IPS DF 6.9 (cell line): ENCODE data around the gene ZNF546.

Experiments
- DNase-seq: peaks from one replicate; pipeline ENCODE4 v3.0.0-alpha.2; 2013; ENCODE audit warnings: low read depth, low spot score
- H3K27ac ChIP-seq: one replicate; pipeline ENCODE4 v1.5.1; 2013; ENCODE audit warnings: low read length, control low read depth
- H3K27me3 ChIP-seq: 2 replicates; pipeline ENCODE4 v1.6.1; 2013; ENCODE audit warnings: mild to moderate bottlenecking, low read length; ENCODE audit not compliant: control insufficient read depth, insufficient read depth
- H3K36me3 ChIP-seq: 2 replicates; pipeline ENCODE4 v1.6.1; 2013; ENCODE audit warnings: low read length; ENCODE audit not compliant: control insufficient read depth, insufficient read depth
- H3K4me1 ChIP-seq: 2 replicates; pipeline ENCODE4 v1.6.1; 2013; ENCODE audit warnings: low read length; ENCODE audit not compliant: control insufficient read depth, insufficient read depth
- H3K4me3 ChIP-seq: 2 replicates; pipeline ENCODE4 v1.5.1; 2013; ENCODE audit warnings: mild to moderate bottlenecking, low read length
- H3K9me3 ChIP-seq: 2 replicates; pipeline ENCODE4 v1.6.1; 2013; ENCODE audit warnings: low read length, inconsistent platforms; ENCODE audit not compliant: control insufficient read depth, insufficient read depth
- whole genome bisulfite sequencing: extraction: QIAGEN DNeasy Blood & Tissue Kit; methylation state at CpG from one replicate; pipeline ENCODE4 v1.1.7; 2013; ENCODE audit warnings: mixed read lengths, missing lambda C conversion rate; ENCODE audit not compliant: insufficient read length, insufficient coverage; 5-methylcytosine and 5-hydroxymethylcytosine counted together

The ZNF546 gene

GRCh38 chr19:39967561-39967960, 29.3 kb upstream of the ZNF546 start:
- no peaks in the 10 kb centered on the region for H3K4me1 ChIP-seq
- H3K36me3 ChIP-seq, result no peaks in the 10 kb centered on the region
- H3K27me3 ChIP-seq, result no peaks in the 10 kb centered on the region
- no peak for DNase-seq
- H3K9me3 ChIP-seq, result no peaks in the 10 kb centered on the region
- H3K4me3 ChIP-seq, result no peak overlapping the region
- WGBS, result no CpG with 5 or more reads among the region's 9 CpGs
- H3K27ac ChIP-seq, result no peak overlapping the region

GRCh38 chr19:39968789-39969188, 28.1 kb upstream of the ZNF546 start:
- DNase-seq, result no peak
- no peak overlapping the region for H3K27ac ChIP-seq
- H3K36me3 ChIP-seq, result peaks cover 6% of the 10 kb centered on the region; the same call in 1 of the 2 replicates
- no peak overlapping the region for H3K4me3 ChIP-seq
- H3K27me3 ChIP-seq, result no peaks in the 10 kb centered on the region
- no peaks in the 10 kb centered on the region for H3K4me1 ChIP-seq
- H3K9me3 ChIP-seq, result no peaks in the 10 kb centered on the region
- no CpG with 5 or more reads among the region's 15 CpGs for WGBS

DNA sequence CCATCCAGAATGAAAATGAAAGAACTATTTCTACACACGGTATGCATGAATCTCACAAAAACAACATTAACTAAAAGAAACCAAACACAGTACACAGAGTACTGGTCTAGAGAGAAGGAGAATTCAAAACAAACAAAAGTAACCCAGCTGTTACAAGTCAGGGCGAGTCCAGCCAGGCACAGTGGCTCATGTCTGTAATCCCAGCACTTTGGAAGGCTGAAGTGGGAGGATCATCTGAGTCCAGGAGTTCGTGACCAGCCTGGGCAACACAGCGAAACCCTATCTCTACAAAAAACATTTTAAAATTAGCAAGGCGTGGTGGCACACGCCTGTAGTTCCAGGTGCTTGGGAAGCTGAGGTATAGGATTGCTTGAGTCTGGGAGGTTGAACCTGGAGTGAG, 27.6 kb upstream of the ZNF546 start:
- no CpG with 5 or more reads among the region's 6 CpGs for WGBS
- no peak for DNase-seq
- H3K36me3 ChIP-seq, result peaks cover 8% of the 10 kb centered on the region; the same call in 1 of the 2 replicates
- no peak overlapping the region for H3K4me3 ChIP-seq
- no peaks in the 10 kb centered on the region for H3K9me3 ChIP-seq
- H3K4me1 ChIP-seq, result no peaks in the 10 kb centered on the region
- no peak overlapping the region for H3K27ac ChIP-seq
- H3K27me3 ChIP-seq, result no peaks in the 10 kb centered on the region

- no peaks in the 10 kb centered on the region for H3K9me3 ChIP-seq
- no CpG with 5 or more reads among the region's 13 CpGs for WGBS
- no peaks in the 10 kb centered on the region for H3K4me1 ChIP-seq
- peaks cover 14% of the 10 kb centered on the region; the same call in 1 of the 2 replicates for H3K36me3 ChIP-seq
- no peak for DNase-seq
- H3K27ac ChIP-seq, result no peak overlapping the region
- peak overlapping the region; percentile 58; the same call in 1 of the 2 replicates for H3K4me3 ChIP-seq
- H3K27me3 ChIP-seq, result no peaks in the 10 kb centered on the region
These were observed 27.0 kb upstream of the ZNF546 start for GRCh38 chr19:39969681-39970424.

DNA sequence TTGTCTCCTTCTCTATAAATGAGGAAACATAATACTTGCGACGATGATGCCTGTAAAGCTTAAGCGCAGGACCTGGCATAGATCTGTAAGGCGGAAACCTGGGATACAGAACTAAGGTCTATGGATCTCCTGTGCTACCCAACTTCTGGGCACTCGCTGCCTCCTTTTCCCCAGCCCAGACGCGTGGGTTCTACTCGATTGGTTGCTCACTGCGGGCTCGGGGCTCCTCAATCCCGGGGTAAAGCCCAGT, 26.5 kb upstream of the ZNF546 start:
- no peak for DNase-seq
- H3K27me3 ChIP-seq, result no peaks in the 10 kb centered on the region
- no peaks in the 10 kb centered on the region for H3K9me3 ChIP-seq
- peaks cover 14% of the 10 kb centered on the region; the same call in 1 of the 2 replicates for H3K36me3 ChIP-seq
- no CpG with 5 or more reads among the region's 11 CpGs for WGBS
- H3K27ac ChIP-seq, result no peak overlapping the region
- no peaks in the 10 kb centered on the region for H3K4me1 ChIP-seq
- peak overlapping the region; percentile 58; the same call in 1 of the 2 replicates for H3K4me3 ChIP-seq

DNA sequence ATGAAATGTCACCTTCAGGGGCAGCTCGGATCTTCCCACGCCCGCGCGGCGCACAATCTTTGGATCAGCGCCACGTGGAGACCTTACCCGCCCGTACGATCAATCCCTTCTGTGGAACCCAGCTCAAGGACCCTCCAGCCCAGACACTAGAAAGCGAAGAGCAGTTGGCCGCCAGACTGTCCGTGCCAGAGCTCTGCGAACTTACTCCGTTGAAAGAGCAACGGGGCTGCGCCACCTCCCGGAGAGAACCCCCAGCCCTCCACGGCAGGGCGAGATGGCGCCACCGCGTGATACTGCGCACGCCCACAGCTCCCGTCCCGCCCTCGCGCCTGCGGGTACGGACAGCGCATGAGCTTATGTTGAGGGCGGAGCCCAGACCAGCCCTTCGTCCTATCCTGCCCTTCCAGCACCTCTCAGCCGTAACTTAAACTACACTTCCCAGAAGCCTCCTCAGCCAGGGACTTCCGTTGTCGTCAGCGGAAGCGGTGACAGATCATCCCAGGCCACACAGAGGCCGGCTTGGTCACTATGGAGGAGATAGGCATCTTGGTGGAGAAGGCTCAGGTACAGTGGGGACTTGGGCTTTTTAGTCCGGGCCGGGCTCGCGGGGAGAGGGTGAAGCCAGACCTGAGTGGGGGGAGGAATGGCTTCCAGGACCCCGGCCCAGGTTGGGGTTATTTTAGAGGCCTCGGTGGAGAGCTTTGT, 26.0 kb upstream of the ZNF546 start, which contains the start of gene PSMC4:
PSMC4 (plus strand) TSS at position 491 of the 705 bp plus-strand sequence; CDS start at position 529, 38 bp downstream.
- DNase-seq, result peak; percentile 98
- Histone ChIP-seq H3K9me3 (no peaks in the 10 kb centered on the region), H3K36me3 (peaks cover 14% of the 10 kb centered on the region; the same call in 1 of the 2 replicates), H3K4me1 (no peaks in the 10 kb centered on the region), H3K27ac (no peak within 1 kb of the TSS), H3K4me3 (peak within 1 kb of the TSS; percentile 71), H3K27me3 (no peaks in the 10 kb centered on the region)
- no CpG with 5 or more reads among the region's 47 CpGs for WGBS

GRCh38 chr19:39971380-39972035, 25.4 kb upstream of the ZNF546 start:
- H3K4me3 ChIP-seq, result peak overlapping the region; percentile 71
- no peaks in the 10 kb centered on the region for H3K27me3 ChIP-seq
- no peak for DNase-seq
- peaks cover 14% of the 10 kb centered on the region; the same call in 1 of the 2 replicates for H3K36me3 ChIP-seq
- WGBS, result no CpG with 5 or more reads among the region's 21 CpGs
- H3K4me1 ChIP-seq, result no peaks in the 10 kb centered on the region
- H3K27ac ChIP-seq, result no peak overlapping the region
- no peaks in the 10 kb centered on the region for H3K9me3 ChIP-seq

GRCh38 chr19:39974377-39975155, 22.3 kb upstream of the ZNF546 start:
- no peaks in the 10 kb centered on the region for H3K9me3 ChIP-seq
- no peak for DNase-seq
- no peak overlapping the region for H3K27ac ChIP-seq
- no CpG with 5 or more reads among the region's 24 CpGs for WGBS
- no peaks in the 10 kb centered on the region for H3K4me1 ChIP-seq
- H3K4me3 ChIP-seq, result no peak overlapping the region
- peaks cover 23% of the 10 kb centered on the region; the same call in 1 of the 2 replicates for H3K36me3 ChIP-seq
- H3K27me3 ChIP-seq, result no peaks in the 10 kb centered on the region

- WGBS, result no CpG with 5 or more reads among the region's 1 CpG
- H3K9me3 ChIP-seq, result no peaks in the 10 kb centered on the region
These were observed 14.0 kb upstream of the ZNF546 start for GRCh38 chr19:39982883-39983282.

More at GRCh38 chr19:39982883-39983282, 14.0 kb upstream of the ZNF546 start:
- no peak overlapping the region for H3K4me3 ChIP-seq
- DNase-seq, result no peak
- no peaks in the 10 kb centered on the region for H3K4me1 ChIP-seq
- H3K36me3 ChIP-seq, result peaks cover 18% of the 10 kb centered on the region; the same call in 1 of the 2 replicates
- H3K27me3 ChIP-seq, result no peaks in the 10 kb centered on the region
- no peak overlapping the region for H3K27ac ChIP-seq
